AG09309 (cell line): ENCODE results near the gene TNIK.
"Not testable (repeated sequence)": the region's sequence is repeated elsewhere in the genome, so short reads cannot be mapped to it uniquely, and the experiment has no call there.

Experiments
- DNase-seq: peaks from one replicate; pipeline ENCODE4 v3.0.0-alpha.2; 2010; ENCODE audit warnings: low read depth
- H3K4me3 ChIP-seq: 2 replicates; pipeline ENCODE4 v1.5.1; 2011; ENCODE audit warnings: mild to moderate bottlenecking, low read depth, low read length, moderate library complexity; ENCODE audit not compliant: control insufficient read depth
- CTCF ChIP-seq: IDR thresholded peaks from 2 replicates; pipeline ENCODE4 v1.5.1; 2011; ENCODE audit warnings: mild to moderate bottlenecking, low read depth, low read length, inconsistent platforms; ENCODE audit not compliant: insufficient read depth, control insufficient read depth; ENCODE audit errors: missing control alignments

The TNIK gene

GRCh38 chr3:171431550-171431949, 28.7 kb downstream of the TNIK start:
- no peak for DNase-seq
- no peak overlapping the region for H3K4me3 ChIP-seq
- TF ChIP-seq CTCF = no peak

- H3K4me3 ChIP-seq = no peak overlapping the region
- no peak for DNase-seq
- no peak for TF ChIP-seq CTCF
Measured at GRCh38 chr3:171430530-171430929, 29.7 kb downstream of the TNIK start.

- DNase-seq = no peak
- TF ChIP-seq CTCF = no peak
- no peak overlapping the region for H3K4me3 ChIP-seq
Measured at GRCh38 chr3:171429635-171430034, 30.6 kb downstream of the TNIK start.

- H3K4me3 ChIP-seq = no peak overlapping the region
- no peak for TF ChIP-seq CTCF
- no peak for DNase-seq
Measured at GRCh38 chr3:171428892-171429291, 31.3 kb downstream of the TNIK start.

GRCh38 chr3:171428321-171428787, 31.9 kb downstream of the TNIK start:
- H3K4me3 ChIP-seq = no peak overlapping the region
- no peak for DNase-seq
- no peak for TF ChIP-seq CTCF

- DNase-seq = no peak
- no peak for TF ChIP-seq CTCF
- no peak overlapping the region for H3K4me3 ChIP-seq
Measured at GRCh38 chr3:171427771-171428320, 32.4 kb downstream of the TNIK start.

GRCh38 chr3:171424063-171424462, 36.1 kb downstream of the TNIK start:
- DNase-seq, H3K4me3 ChIP-seq: not testable (repeated sequence)

- DNase-seq, H3K4me3 ChIP-seq: not testable (repeated sequence)
Measured at GRCh38 chr3:171422855-171423254, 37.4 kb downstream of the TNIK start.
